ENCODE measurements around the gene NKAIN2.

DNA sequence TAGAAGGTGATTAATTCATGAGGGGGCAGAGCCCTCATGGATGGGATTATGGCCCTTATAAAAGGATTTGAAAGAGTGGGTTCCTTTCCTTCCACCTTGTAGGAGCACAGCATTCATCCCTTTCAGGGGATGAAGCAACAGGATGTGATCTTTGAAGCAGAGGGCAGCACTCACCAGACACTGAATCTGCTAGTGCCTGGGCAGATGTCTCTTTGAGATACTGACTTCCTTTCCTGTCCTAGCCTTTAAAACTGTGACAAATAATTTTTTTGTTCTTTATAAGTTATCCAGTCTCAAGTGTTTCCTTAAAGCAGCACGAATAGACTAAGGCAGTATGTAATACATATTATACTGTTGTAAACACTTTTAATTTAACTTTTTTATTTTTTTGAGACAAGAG is 620.0 kb downstream of the NKAIN2 start:
- no peak for TF ChIP-seq POLR2AphosphoS5 (IDR thresholded peaks at IDR 0.05)
- TF ChIP-seq, protein P1, sequence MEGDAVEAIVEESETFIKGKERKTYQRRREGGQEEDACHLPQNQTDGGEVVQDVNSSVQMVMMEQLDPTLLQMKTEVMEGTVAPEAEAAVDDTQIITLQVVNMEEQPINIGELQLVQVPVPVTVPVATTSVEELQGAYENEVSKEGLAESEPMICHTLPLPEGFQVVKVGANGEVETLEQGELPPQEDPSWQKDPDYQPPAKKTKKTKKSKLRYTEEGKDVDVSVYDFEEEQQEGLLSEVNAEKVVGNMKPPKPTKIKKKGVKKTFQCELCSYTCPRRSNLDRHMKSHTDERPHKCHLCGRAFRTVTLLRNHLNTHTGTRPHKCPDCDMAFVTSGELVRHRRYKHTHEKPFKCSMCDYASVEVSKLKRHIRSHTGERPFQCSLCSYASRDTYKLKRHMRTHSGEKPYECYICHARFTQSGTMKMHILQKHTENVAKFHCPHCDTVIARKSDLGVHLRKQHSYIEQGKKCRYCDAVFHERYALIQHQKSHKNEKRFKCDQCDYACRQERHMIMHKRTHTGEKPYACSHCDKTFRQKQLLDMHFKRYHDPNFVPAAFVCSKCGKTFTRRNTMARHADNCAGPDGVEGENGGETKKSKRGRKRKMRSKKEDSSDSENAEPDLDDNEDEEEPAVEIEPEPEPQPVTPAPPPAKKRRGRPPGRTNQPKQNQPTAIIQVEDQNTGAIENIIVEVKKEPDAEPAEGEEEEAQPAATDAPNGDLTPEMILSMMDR (IDR thresholded peaks at IDR 0.05) = no peak

Data from sigmoid colon (tissue), 4 donors.